ENCODE measurements around the gene GRK1. TPM values are rescaled to one million over a fixed set of nuclear protein-coding genes. Genes with fewer than 3 reads are reported as not detected.

GRK1 gene
- total RNA-seq, 5 donors from 2014 or later (not counting 1 experiment from before 2014, with no cell fraction given) = not detected

DNA sequence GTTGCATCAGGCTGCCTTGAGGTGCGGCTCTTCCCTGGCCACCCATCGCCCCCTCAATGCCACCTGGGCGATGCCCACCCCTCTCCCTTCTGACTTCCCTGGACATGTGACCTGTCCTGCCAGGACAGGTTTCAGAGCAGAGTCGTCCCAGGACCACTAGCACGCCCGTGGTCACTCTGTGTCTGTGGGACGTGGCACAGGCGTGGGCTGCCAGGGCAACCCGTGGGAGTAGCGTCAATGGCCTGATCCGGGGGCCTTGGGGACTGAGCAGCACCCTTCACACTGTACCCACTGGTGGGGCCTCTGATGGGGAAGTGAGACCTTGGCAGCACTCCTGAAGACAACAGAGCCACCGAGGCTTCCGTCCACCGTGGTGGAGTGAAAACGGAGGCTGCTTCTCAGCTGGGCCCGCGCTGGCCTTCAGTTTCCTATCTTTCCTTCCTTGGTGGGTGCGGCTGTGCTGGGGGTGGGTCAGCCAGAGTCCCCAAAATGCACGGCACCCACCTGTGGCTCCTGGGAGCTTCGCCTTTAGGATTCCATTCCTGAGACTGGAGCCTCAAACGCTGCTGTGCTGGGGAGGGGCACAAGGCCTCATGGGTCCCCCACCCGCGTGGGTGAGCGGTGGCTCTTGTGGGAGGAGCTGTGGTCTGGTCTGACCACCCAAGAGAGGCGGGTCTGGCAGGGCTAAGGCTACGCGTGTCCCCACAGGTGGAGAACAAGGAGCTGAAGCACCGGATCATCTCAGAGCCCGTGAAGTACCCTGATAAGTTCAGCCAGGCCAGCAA, 65.3 kb downstream of the GRK1 start:
- H3K36me3 Mint-ChIP-seq = no peaks in the 10 kb centered on the region
- CTCF ChIA-PET = no interaction called here
- ATAC-seq (replicated peaks in 1 of 4) = no peak

DNA sequence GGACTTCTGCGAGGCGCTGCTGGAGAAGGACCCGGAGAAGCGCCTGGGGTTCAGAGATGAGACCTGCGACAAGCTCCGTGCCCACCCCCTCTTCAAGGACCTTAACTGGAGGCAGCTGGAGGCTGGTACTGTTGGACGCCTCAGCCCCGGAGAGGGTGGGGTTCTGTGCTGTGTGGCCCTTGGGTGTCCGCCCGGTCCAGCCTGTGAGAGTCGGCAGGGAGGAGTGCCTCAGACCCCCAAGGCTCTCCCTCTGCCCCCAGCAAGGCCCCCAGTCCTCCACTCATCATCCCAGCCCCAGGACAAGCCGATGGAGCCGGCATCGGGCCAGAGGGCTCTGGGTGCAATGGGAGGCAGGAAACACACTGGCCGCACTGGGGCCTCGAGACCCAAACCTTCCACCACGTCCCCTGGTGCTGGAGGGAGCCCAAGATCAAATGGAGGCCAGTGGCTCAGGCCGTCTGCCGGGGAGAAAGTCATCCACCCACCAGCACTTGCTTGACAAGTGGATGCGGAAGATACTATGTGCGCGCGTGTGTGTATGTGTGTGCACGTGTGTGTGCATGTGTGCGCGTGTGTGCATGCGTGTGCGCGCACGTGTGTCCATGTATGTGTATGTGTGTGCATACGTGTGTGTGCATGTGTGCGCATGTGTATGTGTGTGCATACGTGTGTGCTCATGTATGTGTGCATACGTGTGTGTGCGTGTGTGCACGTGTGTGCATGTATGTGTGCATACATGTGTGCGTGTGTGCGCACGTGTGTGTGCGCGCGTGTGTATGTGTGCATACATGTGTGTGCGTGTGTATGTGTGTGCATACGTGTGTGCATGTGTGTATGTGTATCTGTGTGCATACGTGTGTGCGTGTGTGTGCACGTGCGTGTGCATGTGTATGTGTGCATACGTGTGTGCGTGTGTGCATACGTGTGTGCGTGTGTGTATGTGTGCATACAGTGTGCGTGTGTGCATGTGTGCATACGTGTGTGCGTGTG, 66.2 kb downstream of the GRK1 start:
- POLR2A ChIA-PET = no interaction called here
- no peak for ATAC-seq (replicated peaks in 1 of 4)
- H3K36me3 ChIP-seq (ENCODE audit: control insufficient read depth in 2 of 2, extremely low read depth in 1 of 2, insufficient read depth in 1 of 2, low read length in 1 of 2) = no peaks in the 10 kb centered on the region
- Mint-ChIP-seq H3K4me3 (no peak overlapping the region), H3K27ac (no peak overlapping the region), H3K9me3 (no peaks in the 10 kb centered on the region), H3K4me1 (no peaks in the 10 kb centered on the region), H3K36me3 (no peaks in the 10 kb centered on the region), H3K27me3 (peaks cover 9 to 16% of the 10 kb centered on the region in 2 donors)
- DNase-seq = no peak
- H3K27me3 ChIP-seq (replicated peaks in 1 of 2; ENCODE audit: control insufficient read depth in 2 of 2, extremely low read depth in 1 of 2, insufficient read depth in 2 of 2, low read length in 1 of 2) = peaks cover 0 to 46% of the 10 kb centered on the region in 2 experiments
- no peaks in the 10 kb centered on the region for H3K9me3 ChIP-seq
- no peak overlapping the region for H3K4me3 ChIP-seq (ENCODE audit: control insufficient read depth in 1 of 2, extremely low read depth in 1 of 2, low read length in 1 of 2)
- CTCF ChIA-PET = no interaction called here
- H3K27ac ChIP-seq (ENCODE audit: low read length) = no peak overlapping the region
- WGBS (ENCODE audit: insufficient coverage) = 95% methylated on average over 49 of the region's 55 CpGs
- H3K4me1 ChIP-seq (ENCODE audit: control insufficient read depth in 1 of 2, extremely low read depth in 1 of 2, insufficient read depth in 2 of 2, low read length in 2 of 2) = peaks cover 0 to 7% of the 10 kb centered on the region in 2 experiments

More for the DNA sequence above, 65.3 kb downstream of the GRK1 start:
- Mint-ChIP-seq H3K4me3 (no peak overlapping the region), H3K27me3 (peaks cover 9 to 16% of the 10 kb centered on the region in 2 donors), H3K4me1 (no peaks in the 10 kb centered on the region), H3K27ac (no peak overlapping the region), H3K9me3 (no peaks in the 10 kb centered on the region)
- POLR2A ChIA-PET = no interaction called here
- H3K4me3 ChIP-seq (ENCODE audit: control insufficient read depth in 1 of 2, extremely low read depth in 1 of 2, low read length in 1 of 2) = no peak overlapping the region
- H3K9me3 ChIP-seq = no peaks in the 10 kb centered on the region
- no peak overlapping the region for H3K27ac ChIP-seq (ENCODE audit: low read length)
- H3K27me3 ChIP-seq (replicated peaks in 1 of 2; ENCODE audit: control insufficient read depth in 2 of 2, extremely low read depth in 1 of 2, insufficient read depth in 2 of 2, low read length in 1 of 2) = peaks cover 0 to 42% of the 10 kb centered on the region in 2 experiments
- no peaks in the 10 kb centered on the region for H3K36me3 ChIP-seq (ENCODE audit: control insufficient read depth in 2 of 2, extremely low read depth in 1 of 2, insufficient read depth in 1 of 2, low read length in 1 of 2)
- WGBS (ENCODE audit: insufficient coverage) = 58% methylated on average over 23 of the region's 29 CpGs
- no peak for DNase-seq
- peaks cover 0 to 7% of the 10 kb centered on the region in 2 experiments for H3K4me1 ChIP-seq (ENCODE audit: control insufficient read depth in 1 of 2, extremely low read depth in 1 of 2, insufficient read depth in 2 of 2, low read length in 2 of 2)

DNA sequence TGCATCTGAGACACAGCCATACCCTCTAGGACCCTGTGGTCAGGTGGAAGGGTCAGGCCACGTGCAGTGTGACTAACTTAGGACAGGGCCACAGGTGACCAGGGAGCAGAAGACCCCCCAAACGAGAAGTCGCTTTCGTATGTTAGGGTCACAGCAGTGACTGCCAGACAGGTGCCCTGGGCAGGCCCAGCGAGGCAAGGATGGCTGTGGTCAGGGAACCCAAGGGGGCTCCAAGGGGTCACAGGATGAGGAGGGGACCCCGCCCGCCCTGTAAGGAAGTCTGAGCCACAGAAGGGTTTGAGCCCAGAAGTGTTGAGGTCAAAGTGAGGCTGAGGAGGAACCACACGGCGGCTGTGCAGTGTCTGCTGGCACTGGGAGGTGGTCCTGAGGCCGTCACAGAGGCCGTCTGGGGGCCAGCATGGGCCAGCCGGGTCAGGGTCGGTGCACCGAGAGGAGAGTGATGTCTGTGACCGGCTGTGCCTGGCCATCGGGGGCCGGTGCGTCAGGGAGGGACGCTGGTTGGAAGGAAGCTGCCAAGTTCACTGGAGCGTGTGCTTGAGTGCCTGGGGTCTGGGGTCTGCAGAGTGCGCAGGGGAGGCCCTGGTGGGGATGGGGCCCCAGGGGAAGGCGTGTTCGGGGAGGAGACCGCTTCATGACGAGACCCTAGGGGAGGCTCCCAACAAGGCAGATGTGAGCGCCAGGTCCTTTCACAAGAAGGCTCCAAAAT, 67.2 kb downstream of the GRK1 start:
- CTCF ChIA-PET = no interaction called here
- H3K4me1 Mint-ChIP-seq = no peaks in the 10 kb centered on the region
- no peak for DNase-seq
- no peaks in the 10 kb centered on the region for H3K9me3 Mint-ChIP-seq
- ATAC-seq (replicated peaks in 1 of 4) = no peak
- peaks cover 0 to 7% of the 10 kb centered on the region in 2 experiments for H3K4me1 ChIP-seq (ENCODE audit: control insufficient read depth in 1 of 2, extremely low read depth in 1 of 2, insufficient read depth in 2 of 2, low read length in 2 of 2)
- peaks cover 4 to 7% of the 10 kb centered on the region in 2 donors for H3K27me3 Mint-ChIP-seq
- H3K27ac Mint-ChIP-seq = no peak overlapping the region
- WGBS (ENCODE audit: insufficient coverage) = 87% methylated on average over 25 of the region's 26 CpGs
- no peak overlapping the region for H3K4me3 ChIP-seq (ENCODE audit: control insufficient read depth in 1 of 2, extremely low read depth in 1 of 2, low read length in 1 of 2)
- no peak overlapping the region for H3K4me3 Mint-ChIP-seq
- POLR2A ChIA-PET = no interaction called here
- no peaks in the 10 kb centered on the region for H3K36me3 Mint-ChIP-seq
- H3K27me3 ChIP-seq (replicated peaks in 1 of 2; ENCODE audit: control insufficient read depth in 2 of 2, extremely low read depth in 1 of 2, insufficient read depth in 2 of 2, low read length in 1 of 2) = peaks cover 0 to 39% of the 10 kb centered on the region in 2 experiments
- H3K36me3 ChIP-seq (ENCODE audit: control insufficient read depth in 2 of 2, extremely low read depth in 1 of 2, insufficient read depth in 1 of 2, low read length in 1 of 2) = no peaks in the 10 kb centered on the region
- H3K27ac ChIP-seq (ENCODE audit: low read length) = no peak overlapping the region
- H3K9me3 ChIP-seq = no peaks in the 10 kb centered on the region

DNA sequence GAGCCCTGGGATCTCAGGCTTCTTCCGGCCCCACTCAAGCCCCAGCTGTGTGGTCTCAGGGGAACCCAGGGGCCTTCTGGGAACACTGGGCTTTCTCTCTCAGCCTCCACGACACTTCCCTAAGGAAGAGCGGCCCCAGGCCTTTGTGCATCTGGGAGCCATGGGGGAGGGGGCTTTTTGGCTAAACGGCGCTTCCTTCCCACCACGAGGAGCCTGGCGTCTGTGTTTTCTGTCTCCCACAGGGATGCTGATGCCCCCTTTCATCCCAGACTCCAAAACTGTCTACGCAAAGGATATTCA, 67.8 kb downstream of the GRK1 start:
- DNase-seq = no peak
- ChIA-PET CTCF (no interaction called here), POLR2A (no interaction called here)
- Mint-ChIP-seq H3K27me3 (peaks cover 0 to 2% of the 10 kb centered on the region in 2 donors), H3K4me1 (no peaks in the 10 kb centered on the region), H3K9me3 (no peaks in the 10 kb centered on the region), H3K4me3 (no peak overlapping the region), H3K27ac (no peak overlapping the region), H3K36me3 (no peaks in the 10 kb centered on the region)
- Histone ChIP-seq H3K27me3 (replicated peaks in 1 of 2; ENCODE audit: control insufficient read depth in 2 of 2, extremely low read depth in 1 of 2, insufficient read depth in 2 of 2, low read length in 1 of 2) (peaks cover 0 to 39% of the 10 kb centered on the region in 2 experiments), H3K27ac (ENCODE audit: low read length) (no peak overlapping the region), H3K9me3 (no peaks in the 10 kb centered on the region), H3K4me1 (ENCODE audit: control insufficient read depth in 1 of 2, extremely low read depth in 1 of 2, insufficient read depth in 2 of 2, low read length in 2 of 2) (peaks cover 0 to 7% of the 10 kb centered on the region in 2 experiments), H3K4me3 (ENCODE audit: control insufficient read depth in 1 of 2, extremely low read depth in 1 of 2, low read length in 1 of 2) (no peak overlapping the region), H3K36me3 (ENCODE audit: control insufficient read depth in 2 of 2, extremely low read depth in 1 of 2, insufficient read depth in 1 of 2, low read length in 1 of 2) (no peaks in the 10 kb centered on the region)
- ATAC-seq (replicated peaks in 1 of 4) = no peak
- 100% methylated on average over 3 of the region's 8 CpGs for WGBS (ENCODE audit: insufficient coverage)

DNA sequence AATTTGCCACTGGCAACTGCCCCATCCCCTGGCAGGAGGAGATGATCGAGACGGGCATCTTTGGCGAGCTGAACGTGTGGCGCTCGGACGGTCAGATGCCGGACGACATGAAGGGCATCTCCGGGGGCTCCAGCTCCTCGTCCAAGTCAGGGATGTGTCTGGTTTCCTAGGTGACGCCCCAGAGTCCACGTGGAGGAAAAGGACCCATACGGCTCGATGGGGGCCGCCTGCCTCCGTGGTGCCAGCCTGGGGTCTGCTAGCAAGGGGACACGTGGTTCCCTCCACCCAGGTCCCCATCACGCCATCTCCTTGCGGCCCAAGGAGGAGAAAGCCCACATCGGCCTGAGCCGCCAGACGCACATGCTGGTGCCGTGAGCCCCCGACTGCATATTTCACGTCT, 68.2 kb downstream of the GRK1 start:
- no peak for DNase-seq
- H3K9me3 ChIP-seq = no peaks in the 10 kb centered on the region
- ChIA-PET POLR2A (no interaction called here), CTCF (no interaction called here)
- Mint-ChIP-seq H3K27me3 (peaks cover 0 to 6% of the 10 kb centered on the region in 2 donors), H3K36me3 (no peaks in the 10 kb centered on the region), H3K4me3 (no peak overlapping the region), H3K4me1 (no peaks in the 10 kb centered on the region), H3K9me3 (no peaks in the 10 kb centered on the region), H3K27ac (no peak overlapping the region)
- 96% methylated on average over 23 of the region's 26 CpGs for whole genome bisulfite sequencing (ENCODE audit: insufficient coverage)
- H3K27me3 ChIP-seq (replicated peaks in 1 of 2; ENCODE audit: control insufficient read depth in 2 of 2, extremely low read depth in 1 of 2, insufficient read depth in 2 of 2, low read length in 1 of 2) = peaks cover 0 to 40% of the 10 kb centered on the region in 2 experiments
- H3K4me3 ChIP-seq (ENCODE audit: control insufficient read depth in 1 of 2, extremely low read depth in 1 of 2, low read length in 1 of 2) = no peak overlapping the region
- H3K4me1 ChIP-seq (ENCODE audit: control insufficient read depth in 1 of 2, extremely low read depth in 1 of 2, insufficient read depth in 2 of 2, low read length in 2 of 2) = peaks cover 0 to 10% of the 10 kb centered on the region in 2 experiments
- no peak overlapping the region for H3K27ac ChIP-seq (ENCODE audit: low read length)
- ATAC-seq (replicated peaks in 1 of 4) = no peak
- no peaks in the 10 kb centered on the region for H3K36me3 ChIP-seq (ENCODE audit: control insufficient read depth in 2 of 2, extremely low read depth in 1 of 2, insufficient read depth in 1 of 2, low read length in 1 of 2)

DNA sequence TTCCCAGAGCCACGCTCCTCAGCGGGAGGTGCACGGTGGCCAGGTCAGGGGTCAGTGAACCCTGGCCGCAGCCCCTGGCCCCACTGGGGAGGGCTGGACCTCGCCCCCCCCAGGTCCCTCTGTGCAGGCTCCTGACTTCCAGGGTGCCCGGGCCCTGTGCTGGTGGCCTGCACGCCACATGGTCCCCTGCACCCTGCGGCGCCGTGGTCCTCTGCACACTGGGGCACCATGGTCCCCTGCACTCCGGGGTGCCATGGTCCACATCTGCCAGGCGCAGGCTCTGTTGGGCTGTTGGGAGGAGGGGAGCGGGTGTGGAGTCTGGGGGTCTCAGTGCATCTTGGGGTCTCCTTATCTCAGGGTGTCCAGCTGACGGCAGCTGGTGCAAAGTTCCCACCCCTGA, 68.7 kb downstream of the GRK1 start:
- WGBS (ENCODE audit: insufficient coverage) = 91% methylated on average over 14 of the region's 14 CpGs
- CTCF ChIA-PET = no interaction called here

More for the DNA sequence above, 68.7 kb downstream of the GRK1 start:
- Histone ChIP-seq H3K36me3 (ENCODE audit: control insufficient read depth in 2 of 2, extremely low read depth in 1 of 2, insufficient read depth in 1 of 2, low read length in 1 of 2) (no peaks in the 10 kb centered on the region), H3K27ac (ENCODE audit: low read length) (no peak overlapping the region), H3K27me3 (replicated peaks in 1 of 2; ENCODE audit: control insufficient read depth in 2 of 2, extremely low read depth in 1 of 2, insufficient read depth in 2 of 2, low read length in 1 of 2) (peaks cover 0 to 40% of the 10 kb centered on the region in 2 experiments), H3K4me1 (ENCODE audit: control insufficient read depth in 1 of 2, extremely low read depth in 1 of 2, insufficient read depth in 2 of 2, low read length in 2 of 2) (peaks cover 0 to 13% of the 10 kb centered on the region in 2 experiments), H3K9me3 (no peaks in the 10 kb centered on the region), H3K4me3 (ENCODE audit: control insufficient read depth in 1 of 2, extremely low read depth in 1 of 2, low read length in 1 of 2) (no peak overlapping the region)
- Mint-ChIP-seq H3K27ac (no peak overlapping the region), H3K36me3 (no peaks in the 10 kb centered on the region), H3K27me3 (peaks cover 0 to 8% of the 10 kb centered on the region in 2 donors), H3K4me1 (peaks cover 3 to 4% (median 3%) of the 10 kb centered on the region in 3 donors), H3K4me3 (no peak overlapping the region), H3K9me3 (no peaks in the 10 kb centered on the region)
- POLR2A ChIA-PET = no interaction called here
- ATAC-seq (replicated peaks in 1 of 4) (no peak), DNase-seq (no peak)

Data from T-cell (primary cell).